Osteocyte (in vitro differentiated cells): ENCODE measurements around the gene PCARE. TPM values are rescaled to one million over a fixed set of nuclear protein-coding genes. Genes with fewer than 3 reads are reported as not detected.

Experiments
- DNase-seq: peaks from one replicate; pipeline ENCODE4 v3.0.0; 2021; ENCODE audit warnings: mixed read lengths; ENCODE audit not compliant: unreplicated experiment; ENCODE audit errors: extremely low spot score
- H3K27ac Mint-ChIP-seq: one replicate; pipeline ENCODE4 v1.8.0; 2021; ENCODE audit warnings: mild to moderate bottlenecking, mixed read lengths; ENCODE audit not compliant: unreplicated experiment
- H3K27me3 Mint-ChIP-seq: one replicate; pipeline ENCODE4 v1.8.0; 2021; ENCODE audit warnings: mixed read lengths; ENCODE audit not compliant: unreplicated experiment
- H3K36me3 Mint-ChIP-seq: one replicate; pipeline ENCODE4 v1.8.0; 2021; ENCODE audit warnings: mixed read lengths; ENCODE audit not compliant: unreplicated experiment
- H3K4me1 Mint-ChIP-seq: one replicate; pipeline ENCODE4 v1.8.0; 2021; ENCODE audit warnings: mixed read lengths; ENCODE audit not compliant: unreplicated experiment
- H3K4me3 Mint-ChIP-seq: one replicate; pipeline ENCODE4 v1.8.0; 2021; ENCODE audit warnings: mild to moderate bottlenecking, moderate library complexity, mixed read lengths; ENCODE audit not compliant: unreplicated experiment
- H3K9me3 Mint-ChIP-seq: one replicate; pipeline ENCODE4 v1.8.0; 2021; ENCODE audit warnings: mixed read lengths; ENCODE audit not compliant: unreplicated experiment
- CTCF ChIP-seq: fragments of 200-600 bp; sonication (generic); IDR thresholded peaks from 2 replicates; pipeline ENCODE4 v1.5.0; 2021; ENCODE audit warnings: antibody characterized with exemption, mild to moderate bottlenecking, moderate library complexity
- long read RNA-seq: library from polyadenylated mRNA; unstranded; transcript quantifications from one replicate; pipeline ENCODE4 v2.0.0, GENCODE V29; 2021
- total RNA-seq: library from RNA; stranded (reverse); gene quantifications from 2 replicates; pipeline ENCODE4 v1.2.1, GENCODE V29; 2021

PCARE gene
- not detected in 2 replicates for total RNA-seq
- long read RNA-seq, result 0 reads

- H3K27me3 Mint-ChIP-seq, result peaks cover 10% of the 10 kb centered on the region
Measured at GRCh38 chr2:29074411-29074810, at the start of gene PCARE. Gene PCARE (minus strand): TSS chr2:29074523. CDS start chr2:29074261, 262 bp downstream.

GRCh38 chr2:29123617-29124349 is 49.5 kb upstream of the PCARE start:
- Mint-ChIP-seq H3K4me1 (peaks cover 15% of the 10 kb centered on the region), H3K9me3 (peaks cover 17% of the 10 kb centered on the region), H3K36me3 (peaks cover 43% of the 10 kb centered on the region), H3K27me3 (no peaks in the 10 kb centered on the region), H3K4me3 (no peak overlapping the region), H3K27ac (peak overlapping the region; percentile 58)
- DNase-seq, result no peak
- TF ChIP-seq CTCF, result no peak

More at GRCh38 chr2:29074411-29074810, at the start of gene PCARE:
- no peak within 1 kb of the TSS for H3K4me3 Mint-ChIP-seq
- no peak for TF ChIP-seq CTCF
- no peaks in the 10 kb centered on the region for H3K36me3 Mint-ChIP-seq
- H3K9me3 Mint-ChIP-seq, result peaks cover 5% of the 10 kb centered on the region
- DNase-seq, result peak; percentile 64
- no peak within 1 kb of the TSS for H3K27ac Mint-ChIP-seq
- H3K4me1 Mint-ChIP-seq, result no peaks in the 10 kb centered on the region

GRCh38 chr2:29120846-29121245 is 46.5 kb upstream of the PCARE start:
- H3K4me1 Mint-ChIP-seq, result peaks cover 29% of the 10 kb centered on the region
- peaks cover 17% of the 10 kb centered on the region for H3K9me3 Mint-ChIP-seq
- H3K36me3 Mint-ChIP-seq, result peaks cover 43% of the 10 kb centered on the region
- TF ChIP-seq CTCF, result no peak
- H3K4me3 Mint-ChIP-seq, result no peak overlapping the region
- no peak for DNase-seq
- H3K27me3 Mint-ChIP-seq, result no peaks in the 10 kb centered on the region
- no peak overlapping the region for H3K27ac Mint-ChIP-seq

GRCh38 chr2:29119211-29119610 is 44.9 kb upstream of the PCARE start:
- peaks cover 10% of the 10 kb centered on the region for H3K9me3 Mint-ChIP-seq
- no peak overlapping the region for H3K4me3 Mint-ChIP-seq
- H3K27me3 Mint-ChIP-seq, result no peaks in the 10 kb centered on the region
- H3K4me1 Mint-ChIP-seq, result peaks cover 37% of the 10 kb centered on the region
- peaks cover 28% of the 10 kb centered on the region for H3K36me3 Mint-ChIP-seq
- no peak for TF ChIP-seq CTCF
- no peak for DNase-seq
- no peak overlapping the region for H3K27ac Mint-ChIP-seq

- H3K27ac Mint-ChIP-seq, result peak overlapping the region; percentile 56
- H3K36me3 Mint-ChIP-seq, result peaks cover 16% of the 10 kb centered on the region
- H3K4me3 Mint-ChIP-seq, result no peak overlapping the region
- no peaks in the 10 kb centered on the region for H3K27me3 Mint-ChIP-seq
- DNase-seq, result no peak
- TF ChIP-seq CTCF, result no peak
- peaks cover 38% of the 10 kb centered on the region for H3K4me1 Mint-ChIP-seq
- no peaks in the 10 kb centered on the region for H3K9me3 Mint-ChIP-seq
Measured at GRCh38 chr2:29117636-29118303, 43.4 kb upstream of the PCARE start.
